Measurements from ENCODE around the gene OR5D16. TPM values are rescaled to one million over a fixed set of nuclear protein-coding genes. Genes with fewer than 3 reads are reported as not detected.
"Not testable (repeated sequence)": the region's sequence is repeated elsewhere in the genome, so short reads cannot be mapped to it uniquely, and the experiment has no call there.

OR5D16 gene
- total RNA-seq, 1 donor from 2014 or later: not detected

DNA sequence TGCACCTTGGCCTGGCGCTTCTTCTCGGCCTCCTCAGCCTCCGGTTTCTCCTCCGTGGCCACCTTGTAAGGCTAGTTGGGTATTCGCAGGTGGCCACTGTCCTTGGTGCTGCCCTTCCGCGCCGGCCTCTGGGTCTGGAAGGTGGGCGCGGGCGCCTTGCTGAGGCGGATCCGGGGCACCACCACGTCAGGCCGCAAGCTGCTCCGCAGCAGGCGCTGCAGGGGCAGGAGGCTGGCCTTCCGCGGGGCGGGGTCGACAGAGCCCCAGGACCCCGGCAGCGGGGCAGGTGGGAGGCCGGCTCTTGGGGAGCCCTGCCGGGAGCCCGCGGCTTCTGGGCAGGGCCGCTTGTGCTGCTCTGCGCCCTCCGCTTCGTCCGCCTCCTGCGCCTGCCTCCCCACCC, 34.2 kb downstream of the OR5D16 start:
- H3K79me2 ChIP-seq (ENCODE audit: insufficient read depth, low read length); H2AFZ ChIP-seq (ENCODE audit: low read depth, low read length); DNase-seq (ENCODE audit: low read depth); H3K36me3 Mint-ChIP-seq (ENCODE audit: low read depth, unreplicated experiment); H3K27me3 Mint-ChIP-seq (ENCODE audit: low read depth, unreplicated experiment); FAIRE-seq; H3K4me2 ChIP-seq (ENCODE audit: low read length); H3K9ac ChIP-seq (ENCODE audit: low read length); H3K27me3 ChIP-seq (ENCODE audit: insufficient read depth, low read length); H3K4me3 ChIP-seq (ENCODE audit: insufficient read depth, low read depth, low read length); H3K27ac ChIP-seq (ENCODE audit: low read depth, low read length); H3K36me3 ChIP-seq (ENCODE audit: insufficient read depth, low read length); H3K4me1 Mint-ChIP-seq (ENCODE audit: low read depth, unreplicated experiment); H3K9me3 ChIP-seq (ENCODE audit: insufficient read depth, low read depth, low read length); H3K9me3 Mint-ChIP-seq (ENCODE audit: unreplicated experiment); H4K20me1 ChIP-seq (ENCODE audit: insufficient read depth, low read length); H3K4me1 ChIP-seq (ENCODE audit: insufficient read depth, low read length); H3K4me3 Mint-ChIP-seq (ENCODE audit: unreplicated experiment): not testable (repeated sequence)
- H3K27ac Mint-ChIP-seq (ENCODE audit: unreplicated experiment): peak overlapping the region; percentile 26

DNA sequence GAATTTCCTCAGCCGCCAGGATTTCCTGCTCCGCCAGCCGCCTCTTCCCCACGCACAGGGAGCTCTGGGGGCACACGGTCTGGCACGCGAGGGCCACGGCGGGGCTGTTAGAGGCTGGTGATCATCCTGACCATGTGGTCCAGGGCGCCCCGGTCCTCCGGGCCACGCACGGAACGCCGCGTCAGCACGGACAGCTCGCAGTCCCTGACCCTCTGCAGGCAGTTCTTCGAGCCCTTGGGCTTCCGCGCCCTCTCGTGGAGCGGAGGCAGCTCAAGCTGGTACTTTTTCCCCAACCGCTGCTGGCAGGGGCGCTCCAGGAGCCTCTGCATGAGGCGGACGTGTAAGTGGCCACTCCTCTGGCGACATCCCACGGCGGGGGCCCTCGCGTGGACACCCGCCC, 34.6 kb downstream of the OR5D16 start:
- DNase-seq (ENCODE audit: low read depth); H2AFZ ChIP-seq (ENCODE audit: low read depth, low read length); H3K36me3 Mint-ChIP-seq (ENCODE audit: low read depth, unreplicated experiment); H3K4me1 ChIP-seq (ENCODE audit: insufficient read depth, low read length); H3K9me3 Mint-ChIP-seq (ENCODE audit: unreplicated experiment); FAIRE-seq; H3K79me2 ChIP-seq (ENCODE audit: insufficient read depth, low read length); H3K4me3 ChIP-seq (ENCODE audit: insufficient read depth, low read depth, low read length); H3K4me2 ChIP-seq (ENCODE audit: low read length); H3K9ac ChIP-seq (ENCODE audit: low read length); H3K4me1 Mint-ChIP-seq (ENCODE audit: low read depth, unreplicated experiment); H3K27me3 ChIP-seq (ENCODE audit: insufficient read depth, low read length); H3K4me3 Mint-ChIP-seq (ENCODE audit: unreplicated experiment); H3K9me3 ChIP-seq (ENCODE audit: insufficient read depth, low read depth, low read length); H3K27me3 Mint-ChIP-seq (ENCODE audit: low read depth, unreplicated experiment); H3K27ac ChIP-seq (ENCODE audit: low read depth, low read length); H3K36me3 ChIP-seq (ENCODE audit: insufficient read depth, low read length); H4K20me1 ChIP-seq (ENCODE audit: insufficient read depth, low read length); H3K27ac Mint-ChIP-seq (ENCODE audit: unreplicated experiment): not testable (repeated sequence)

DNA sequence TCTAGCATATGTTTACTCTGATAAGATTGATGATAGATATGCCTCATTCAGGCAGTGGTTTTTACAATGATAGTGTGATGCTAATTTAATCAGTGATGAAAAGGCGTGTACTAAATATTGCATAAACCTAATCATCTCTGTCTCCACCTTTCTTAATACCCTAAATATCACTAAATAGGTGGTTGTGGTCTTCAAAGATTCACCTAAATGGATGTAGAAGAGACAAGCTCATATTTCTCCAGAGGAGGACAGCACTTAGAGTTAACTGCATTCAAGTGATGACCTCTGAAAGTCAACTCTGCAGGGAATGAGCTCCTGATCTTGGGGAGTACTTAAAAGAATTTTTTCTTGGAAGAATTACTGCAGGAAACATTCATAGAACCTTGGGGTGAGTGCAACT, 44.4 kb downstream of the OR5D16 start, which contains the start of gene TRIM51:
Gene TRIM51, plus strand, starts transcription at position 301 of the 400 bp plus-strand sequence. CDS start 2,132 bp downstream, outside the sequence.
- H3K4me1 ChIP-seq (ENCODE audit: insufficient read depth, low read length); H3K9me3 ChIP-seq (ENCODE audit: insufficient read depth, low read depth, low read length); H3K36me3 ChIP-seq (ENCODE audit: insufficient read depth, low read length); H3K4me3 Mint-ChIP-seq (ENCODE audit: unreplicated experiment); H3K79me2 ChIP-seq (ENCODE audit: insufficient read depth, low read length); H3K4me1 Mint-ChIP-seq (ENCODE audit: low read depth, unreplicated experiment); H3K27ac Mint-ChIP-seq (ENCODE audit: unreplicated experiment); H3K4me3 ChIP-seq (ENCODE audit: insufficient read depth, low read depth, low read length); H3K9me3 Mint-ChIP-seq (ENCODE audit: unreplicated experiment); H2AFZ ChIP-seq (ENCODE audit: low read depth, low read length); H3K4me2 ChIP-seq (ENCODE audit: low read length); H3K27me3 Mint-ChIP-seq (ENCODE audit: low read depth, unreplicated experiment); FAIRE-seq; H3K27ac ChIP-seq (ENCODE audit: low read depth, low read length); H3K9ac ChIP-seq (ENCODE audit: low read length); H3K36me3 Mint-ChIP-seq (ENCODE audit: low read depth, unreplicated experiment); H4K20me1 ChIP-seq (ENCODE audit: insufficient read depth, low read length); DNase-seq (ENCODE audit: low read depth); H3K27me3 ChIP-seq (ENCODE audit: insufficient read depth, low read length): not testable (repeated sequence)

DNA sequence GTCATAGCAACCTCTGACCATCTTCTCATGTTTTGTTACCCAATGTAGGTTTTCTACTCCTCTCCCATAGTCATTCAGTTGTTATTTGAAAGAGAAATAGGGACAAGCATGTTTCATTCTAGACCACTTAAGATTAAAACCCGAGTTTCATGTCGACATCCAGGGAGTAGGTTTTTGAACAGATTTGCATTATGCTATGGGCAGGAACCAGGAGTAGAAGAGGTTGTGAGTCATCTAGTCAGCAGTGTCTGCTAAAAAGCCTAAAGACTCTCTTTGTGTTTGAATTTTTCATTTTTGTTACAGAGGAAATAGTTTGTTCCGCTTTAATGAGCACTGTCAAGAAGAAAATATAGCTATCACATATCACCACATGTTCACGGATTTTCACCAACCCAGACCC, 46.4 kb downstream of the OR5D16 start:
- not testable (repeated sequence) for H3K4me2 ChIP-seq (ENCODE audit: low read length); H3K9me3 Mint-ChIP-seq (ENCODE audit: unreplicated experiment); H4K20me1 ChIP-seq (ENCODE audit: insufficient read depth, low read length); H3K27ac ChIP-seq (ENCODE audit: low read depth, low read length); DNase-seq (ENCODE audit: low read depth); H3K27me3 ChIP-seq (ENCODE audit: insufficient read depth, low read length); H2AFZ ChIP-seq (ENCODE audit: low read depth, low read length); H3K27me3 Mint-ChIP-seq (ENCODE audit: low read depth, unreplicated experiment); H3K4me3 ChIP-seq (ENCODE audit: insufficient read depth, low read depth, low read length); H3K4me1 ChIP-seq (ENCODE audit: insufficient read depth, low read length); H3K36me3 ChIP-seq (ENCODE audit: insufficient read depth, low read length); H3K9ac ChIP-seq (ENCODE audit: low read length); FAIRE-seq; H3K36me3 Mint-ChIP-seq (ENCODE audit: low read depth, unreplicated experiment); H3K9me3 ChIP-seq (ENCODE audit: insufficient read depth, low read depth, low read length); H3K27ac Mint-ChIP-seq (ENCODE audit: unreplicated experiment); H3K4me3 Mint-ChIP-seq (ENCODE audit: unreplicated experiment); H3K4me1 Mint-ChIP-seq (ENCODE audit: low read depth, unreplicated experiment); H3K79me2 ChIP-seq (ENCODE audit: insufficient read depth, low read length)

DNA sequence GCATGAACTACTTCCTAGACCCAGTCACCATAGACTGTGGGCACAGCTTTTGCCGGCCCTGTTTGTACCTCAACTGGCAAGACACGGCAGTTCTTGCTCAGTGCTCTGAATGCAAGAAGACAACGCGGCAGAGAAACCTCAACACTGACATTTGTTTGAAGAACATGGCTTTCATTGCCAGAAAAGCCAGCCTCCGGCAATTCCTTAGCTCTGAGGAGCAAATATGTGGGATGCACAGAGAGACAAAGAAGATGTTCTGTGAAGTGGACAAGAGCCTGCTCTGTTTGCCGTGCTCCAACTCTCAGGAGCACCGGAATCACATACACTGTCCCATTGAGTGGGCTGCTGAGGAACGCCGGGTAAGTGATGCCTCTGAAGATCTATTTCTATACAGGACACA, 46.9 kb downstream of the OR5D16 start:
- H3K36me3 Mint-ChIP-seq (ENCODE audit: low read depth, unreplicated experiment); H3K9me3 Mint-ChIP-seq (ENCODE audit: unreplicated experiment); H3K4me3 Mint-ChIP-seq (ENCODE audit: unreplicated experiment); H3K4me3 ChIP-seq (ENCODE audit: insufficient read depth, low read depth, low read length); H3K4me2 ChIP-seq (ENCODE audit: low read length); FAIRE-seq; H3K27ac ChIP-seq (ENCODE audit: low read depth, low read length); H3K27me3 Mint-ChIP-seq (ENCODE audit: low read depth, unreplicated experiment); H3K9me3 ChIP-seq (ENCODE audit: insufficient read depth, low read depth, low read length); H3K9ac ChIP-seq (ENCODE audit: low read length); H3K27me3 ChIP-seq (ENCODE audit: insufficient read depth, low read length); H3K4me1 ChIP-seq (ENCODE audit: insufficient read depth, low read length); H2AFZ ChIP-seq (ENCODE audit: low read depth, low read length); H3K4me1 Mint-ChIP-seq (ENCODE audit: low read depth, unreplicated experiment); H3K79me2 ChIP-seq (ENCODE audit: insufficient read depth, low read length); H3K27ac Mint-ChIP-seq (ENCODE audit: unreplicated experiment); H4K20me1 ChIP-seq (ENCODE audit: insufficient read depth, low read length); H3K36me3 ChIP-seq (ENCODE audit: insufficient read depth, low read length); DNase-seq (ENCODE audit: low read depth): not testable (repeated sequence)

Data from astrocyte (in vitro differentiated cells and primary cell).